NCI-H748 (cell line): ENCODE measurements around the gene ARHGEF17.

Source experiments
- DNase-seq: peaks from one replicate; lab custom pipeline; 2025; ENCODE audit not compliant: unreplicated experiment; lab: John Stamatoyannopoulos, UW

The ARHGEF17 gene

DNA sequence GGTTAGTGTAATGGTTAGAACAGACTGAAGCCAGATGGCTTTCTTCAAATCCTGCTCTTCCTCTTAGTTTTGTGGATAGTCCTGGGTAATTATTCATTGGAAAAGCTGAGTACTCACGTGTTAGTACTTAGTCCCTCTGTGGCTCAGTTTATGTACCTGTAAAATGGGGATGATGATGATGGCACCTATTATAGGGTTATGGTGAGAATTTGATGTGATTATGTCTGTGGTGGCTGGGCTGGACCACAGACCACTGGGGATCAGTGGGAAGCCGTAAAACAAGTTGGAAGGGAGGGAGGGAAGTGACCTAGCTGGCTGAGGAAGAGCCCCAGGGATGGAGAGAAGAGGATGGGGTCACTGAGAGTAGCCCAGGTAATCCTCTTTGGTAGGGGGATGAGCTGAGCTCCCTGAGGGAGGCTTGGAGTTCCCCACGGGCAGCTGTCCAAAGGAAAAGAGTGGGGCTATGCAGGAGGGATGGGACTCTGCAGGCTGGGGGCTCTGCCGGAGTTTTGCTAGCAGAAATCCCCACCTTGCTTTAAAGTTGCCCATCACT is 19.8 kb downstream of the ARHGEF17 start:
- no peak for DNase-seq

DNA sequence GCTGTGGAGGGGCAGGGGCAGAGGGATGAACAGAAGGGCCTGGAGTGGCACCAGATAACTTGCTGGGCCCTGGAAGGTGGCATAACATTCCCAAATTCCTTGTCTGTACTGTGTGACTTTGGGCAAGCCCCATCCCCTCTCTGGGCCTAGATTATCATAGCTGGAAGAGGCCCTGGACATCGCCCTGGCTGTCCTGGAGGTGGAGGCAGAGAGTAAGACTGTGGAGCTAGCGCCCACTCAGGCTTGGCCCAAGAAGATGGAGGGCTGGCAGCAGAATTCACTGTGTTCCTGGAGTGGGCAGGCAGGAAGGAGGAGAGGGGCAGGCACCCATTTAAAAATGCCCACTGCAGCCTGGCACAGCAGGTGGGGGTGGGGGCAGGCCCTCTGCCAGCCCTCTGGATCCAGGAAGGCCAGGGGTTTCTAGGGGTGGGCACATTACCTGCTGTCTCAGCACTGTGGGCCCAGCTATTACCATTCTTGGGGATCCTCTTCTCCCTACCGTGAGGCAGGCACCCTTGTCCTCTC is 22.6 kb downstream of the ARHGEF17 start:
- DNase-seq = no peak

DNA sequence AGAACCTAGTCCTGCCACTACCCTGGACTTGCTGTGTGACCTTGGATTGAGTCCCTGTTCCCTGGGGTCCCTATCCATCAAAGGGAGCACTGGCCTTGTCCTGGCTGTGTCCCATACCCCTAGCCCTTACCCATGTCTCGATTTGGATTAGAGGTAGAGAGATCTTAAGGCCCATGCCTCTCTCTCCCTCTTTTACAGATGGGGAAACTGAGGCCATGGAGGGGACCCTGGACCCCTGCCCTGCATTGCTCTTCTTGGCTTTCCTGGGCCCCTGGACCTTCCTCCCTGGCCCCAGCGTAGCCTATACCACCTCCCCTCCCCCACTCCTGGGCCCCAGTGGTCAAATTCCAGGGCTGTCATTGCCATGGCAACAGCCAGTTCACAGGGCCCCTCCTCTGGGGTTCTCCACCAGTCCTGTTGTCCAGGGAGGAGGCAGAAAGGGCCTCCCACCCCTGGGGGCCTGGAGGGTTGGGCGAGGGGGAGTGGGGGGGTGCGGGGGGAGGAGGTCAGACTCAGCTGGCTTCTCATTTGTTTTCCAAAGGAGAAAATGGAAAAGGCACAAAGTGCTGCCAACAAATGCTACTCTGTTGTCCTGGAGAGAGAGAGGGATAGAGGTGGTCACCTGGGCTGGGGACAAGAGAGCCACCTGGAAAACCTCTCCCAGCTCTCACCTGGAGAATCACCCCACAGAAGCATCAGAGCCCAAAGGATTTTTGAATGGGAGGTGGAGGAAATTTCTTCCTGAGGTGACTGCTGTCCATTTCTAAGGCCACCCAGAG is 23.3 kb downstream of the ARHGEF17 start:
- DNase-seq = no peak

DNA sequence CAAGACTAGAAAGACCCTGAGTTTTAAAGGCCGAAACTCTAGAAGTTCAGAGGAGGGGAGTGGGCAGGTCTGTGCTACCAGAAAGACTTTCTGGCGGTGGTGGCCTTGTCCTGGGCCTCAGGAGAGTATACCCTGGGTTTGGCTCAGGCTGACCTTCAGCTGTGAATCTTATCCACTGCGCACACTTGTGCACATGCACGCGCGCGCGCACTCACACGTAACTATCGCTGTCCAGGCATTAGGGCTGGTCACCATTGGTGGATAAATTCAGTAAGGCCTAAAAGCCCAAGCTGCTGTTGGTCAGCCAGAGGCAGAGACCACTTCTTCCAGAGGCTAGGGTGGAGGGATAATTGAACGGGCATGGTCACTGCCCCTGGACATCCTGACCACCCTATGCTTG is 25.1 kb downstream of the ARHGEF17 start:
- no peak for DNase-seq

DNA sequence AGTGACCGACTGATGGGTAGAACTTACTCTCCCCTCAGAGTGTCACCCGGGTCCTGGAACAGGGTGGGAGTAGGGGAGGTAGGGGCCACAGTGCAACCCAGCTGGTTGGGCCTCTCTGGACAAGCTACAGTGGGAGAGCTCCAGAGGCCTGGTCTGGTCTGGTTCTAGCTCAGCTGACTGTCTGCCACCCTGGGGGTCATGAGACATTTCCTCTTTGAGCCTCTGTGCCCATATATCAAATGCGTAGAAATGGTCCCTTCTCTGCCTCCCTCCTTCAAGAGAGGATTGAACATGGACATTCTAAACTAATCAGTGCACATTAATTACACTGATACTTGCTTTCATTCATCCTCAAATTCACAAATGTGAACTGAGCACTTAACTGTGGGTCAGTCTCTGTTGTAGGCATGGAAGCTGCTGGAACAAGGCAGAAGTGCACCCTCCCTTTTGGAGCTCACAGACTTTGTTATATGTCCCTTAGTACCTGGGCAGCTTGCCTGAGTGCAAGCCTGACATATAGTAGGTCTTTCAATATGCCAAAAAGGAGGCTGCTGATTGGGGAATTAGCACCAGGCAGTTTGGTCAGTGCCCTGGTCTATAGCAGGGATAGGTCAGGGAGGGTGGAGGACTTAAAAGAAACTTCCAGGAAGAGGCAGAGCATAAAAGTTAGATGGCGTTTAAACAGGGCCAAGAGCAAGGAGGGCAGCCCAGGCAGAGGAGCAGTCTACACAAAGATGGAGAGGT is 25.7 kb downstream of the ARHGEF17 start:
- DNase-seq = no peak

DNA sequence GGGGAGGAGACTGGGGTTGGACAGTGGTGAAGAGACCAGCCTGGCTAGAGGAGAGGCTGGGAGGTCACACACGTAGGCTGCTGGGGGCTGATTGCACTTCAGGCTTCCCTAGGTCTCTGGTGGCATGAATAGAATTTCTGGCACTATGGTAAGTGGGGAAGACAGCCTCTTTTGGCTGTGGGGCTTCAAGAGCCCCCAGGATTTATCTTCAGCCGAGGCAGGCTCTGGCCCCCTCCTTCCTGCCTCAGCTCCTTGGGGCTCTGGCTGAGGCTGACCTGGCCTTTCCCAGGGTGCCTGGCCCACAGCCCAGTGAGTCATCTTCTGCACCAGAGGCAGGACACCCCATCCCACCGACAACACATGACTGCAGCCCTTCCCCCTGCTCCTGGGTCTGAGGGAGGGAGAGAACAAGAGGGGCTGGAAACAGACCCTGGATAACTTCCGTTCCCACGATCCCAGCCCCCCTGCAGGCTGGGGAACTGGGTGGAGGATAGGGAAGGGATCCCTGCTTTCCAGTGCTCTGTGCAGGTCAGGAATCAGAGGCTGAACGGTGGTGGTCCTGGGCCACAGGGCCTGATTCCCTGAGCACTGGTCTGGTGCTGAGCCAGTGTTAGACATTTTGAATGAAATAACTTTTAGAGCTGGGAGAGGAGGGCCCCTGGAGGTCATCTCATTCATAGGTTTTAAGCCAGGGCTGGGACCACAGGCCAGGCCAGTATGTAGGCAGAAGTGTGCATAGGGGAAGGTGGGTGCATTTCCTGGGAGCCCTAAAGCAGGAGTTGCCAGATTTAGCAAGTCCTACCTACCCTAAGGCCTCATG is 26.5 kb downstream of the ARHGEF17 start:
- DNase-seq = no peak

DNA sequence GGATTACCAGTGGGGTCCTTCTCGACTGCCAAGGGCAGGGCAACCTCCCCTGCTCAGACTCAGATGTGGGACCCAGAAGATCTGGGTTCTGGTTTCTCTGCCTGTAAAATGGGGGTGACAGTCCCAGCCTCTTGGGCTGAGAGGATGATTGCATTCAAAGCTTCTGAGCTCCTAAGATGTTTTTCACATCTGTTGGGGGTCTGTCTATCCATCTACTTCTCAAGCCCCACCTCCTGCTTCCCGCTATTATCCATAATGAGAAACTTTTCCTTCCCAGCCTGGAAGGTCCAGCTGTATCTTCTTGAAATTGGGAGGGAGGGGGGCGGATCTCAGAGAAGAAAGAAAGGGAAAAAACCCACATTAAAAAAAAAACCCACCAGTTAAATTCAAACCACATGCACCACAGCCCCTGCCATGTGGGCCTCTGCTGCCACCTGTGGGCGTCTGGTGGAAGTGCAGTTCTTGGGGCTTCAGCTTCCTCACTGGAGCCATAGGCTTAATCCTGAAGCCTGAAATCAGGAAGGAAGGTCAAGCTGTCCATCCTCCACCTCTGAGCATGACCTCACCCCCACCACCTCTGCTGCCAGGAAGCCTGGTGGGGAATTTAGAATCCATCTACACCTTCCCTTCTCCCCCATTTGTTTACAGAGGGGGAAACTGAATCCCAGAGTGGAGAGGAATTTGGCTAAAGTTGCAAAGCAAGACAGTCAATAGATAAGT is 27.3 kb downstream of the ARHGEF17 start:
- peak; percentile 62 for DNase-seq

DNA sequence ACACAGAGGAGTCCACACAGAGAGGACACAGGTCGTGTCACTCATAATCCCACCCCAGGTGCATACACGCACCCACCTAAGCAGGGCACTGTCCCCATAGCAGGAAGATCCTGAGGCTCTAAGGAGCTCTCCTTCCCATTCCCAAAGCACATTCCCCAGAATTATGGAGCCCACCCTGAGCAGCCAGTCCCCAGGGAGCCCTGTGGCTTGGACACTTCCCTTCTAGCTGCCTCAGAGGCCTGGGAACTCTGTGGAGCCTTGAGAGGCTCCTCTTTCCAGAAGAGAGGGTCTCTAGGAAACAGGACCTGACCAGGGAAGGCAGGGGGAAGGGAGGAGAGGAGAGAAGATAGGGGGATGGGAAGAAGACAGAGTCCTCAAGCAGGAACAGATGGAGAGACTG is 29.8 kb downstream of the ARHGEF17 start:
- no peak for DNase-seq

DNA sequence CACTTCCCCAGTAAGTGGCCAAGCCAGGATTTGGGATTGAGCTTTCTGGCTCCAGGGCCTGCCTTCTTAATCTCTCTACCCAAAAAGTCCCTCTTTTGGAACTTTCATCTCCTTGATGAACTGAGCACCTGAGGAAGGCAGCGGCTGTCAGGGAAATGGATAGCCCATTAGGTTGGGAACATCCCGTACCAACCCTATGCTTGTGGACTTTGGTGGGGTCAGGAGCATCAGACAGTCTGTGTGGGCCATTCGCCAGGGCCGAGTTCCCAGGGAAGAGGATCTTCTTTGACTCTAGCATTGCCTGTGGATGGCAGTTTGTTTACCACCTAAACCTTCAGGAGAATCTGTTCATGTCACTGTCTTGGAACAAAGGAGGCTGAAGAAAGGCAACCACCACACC is 30.2 kb downstream of the ARHGEF17 start:
- DNase-seq = no peak

DNA sequence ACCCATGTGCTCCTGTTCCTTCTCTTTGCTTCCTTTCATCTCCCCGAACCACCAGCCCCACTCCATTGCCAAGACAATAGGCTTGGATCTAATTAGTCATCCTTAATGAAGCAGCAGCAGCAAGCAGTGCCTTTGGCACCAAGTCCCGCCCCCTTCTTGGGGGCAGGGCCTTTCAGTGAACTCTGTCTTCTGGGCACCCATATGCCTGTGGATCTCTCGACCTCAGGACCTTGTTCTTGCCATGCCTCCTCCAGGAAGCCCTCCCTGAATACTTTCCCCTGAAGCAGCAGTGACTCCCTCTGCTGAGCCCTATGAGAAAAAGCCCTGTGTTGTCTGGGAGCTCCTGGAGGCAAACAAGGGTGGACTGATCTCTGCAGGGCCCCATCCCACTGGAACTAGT is 32.1 kb downstream of the ARHGEF17 start:
- DNase-seq = no peak

DNA sequence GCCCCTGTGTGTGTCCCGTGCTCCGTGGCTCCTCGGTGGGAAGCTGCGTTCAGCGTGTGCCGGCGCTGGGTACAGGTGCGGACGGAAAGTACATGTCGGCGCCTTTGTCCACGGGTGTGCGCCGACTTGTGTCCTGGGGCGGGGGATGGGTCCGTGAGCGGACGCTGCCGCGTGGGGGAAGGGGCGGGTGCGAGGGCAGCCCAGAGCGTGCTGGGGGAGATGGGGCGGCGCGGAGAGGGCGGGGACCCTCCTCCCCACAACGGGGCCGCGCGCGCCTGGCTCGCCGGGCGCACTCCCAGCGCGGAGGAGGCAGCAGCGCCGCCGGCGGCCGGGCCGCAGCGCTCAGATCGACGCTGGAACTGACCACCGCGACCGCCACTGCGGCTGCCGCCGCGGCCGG is 34.6 kb downstream of the ARHGEF17 start:
- peak; percentile 76 for DNase-seq

DNA sequence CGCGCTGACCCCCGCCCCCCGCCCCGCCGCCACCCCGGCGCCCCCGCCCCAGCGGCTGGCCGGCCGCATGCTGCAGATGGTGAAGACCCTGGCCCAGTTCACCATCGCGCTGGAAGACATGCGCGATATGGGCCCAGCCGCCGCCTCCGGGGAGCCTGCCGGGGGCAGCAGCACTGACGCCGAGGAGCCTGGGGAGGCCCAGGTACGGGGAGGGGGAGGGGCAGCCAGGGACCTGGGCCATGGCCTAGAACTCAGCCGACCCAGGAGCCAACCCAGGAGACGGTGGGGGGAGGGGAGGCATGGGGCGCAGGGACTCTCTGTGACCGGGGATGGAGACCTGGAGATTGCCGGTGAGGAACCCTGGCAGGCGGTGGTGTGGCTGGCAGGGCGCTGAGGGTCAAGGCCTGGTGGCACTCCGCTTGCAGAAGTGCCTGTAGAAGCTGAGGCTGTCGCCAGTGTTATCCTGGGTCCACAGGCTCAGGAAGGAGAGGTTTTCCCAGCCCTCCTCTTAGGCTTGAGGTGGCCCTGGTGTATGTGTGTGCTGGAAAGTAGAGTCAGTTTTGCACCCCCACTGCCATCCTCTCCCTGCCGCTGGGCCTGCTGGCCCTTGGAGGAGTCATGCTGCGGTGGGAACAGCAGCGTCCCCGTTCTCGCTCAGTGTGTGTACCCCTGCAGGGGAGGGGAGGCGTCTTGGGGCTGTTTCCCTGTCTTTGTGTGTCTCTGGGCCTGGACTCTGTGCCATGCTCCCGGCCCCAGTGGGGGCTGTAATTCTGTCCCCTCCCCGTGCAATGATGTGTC is 35.2 kb downstream of the ARHGEF17 start:
- peak; percentile 42 for DNase-seq

DNA sequence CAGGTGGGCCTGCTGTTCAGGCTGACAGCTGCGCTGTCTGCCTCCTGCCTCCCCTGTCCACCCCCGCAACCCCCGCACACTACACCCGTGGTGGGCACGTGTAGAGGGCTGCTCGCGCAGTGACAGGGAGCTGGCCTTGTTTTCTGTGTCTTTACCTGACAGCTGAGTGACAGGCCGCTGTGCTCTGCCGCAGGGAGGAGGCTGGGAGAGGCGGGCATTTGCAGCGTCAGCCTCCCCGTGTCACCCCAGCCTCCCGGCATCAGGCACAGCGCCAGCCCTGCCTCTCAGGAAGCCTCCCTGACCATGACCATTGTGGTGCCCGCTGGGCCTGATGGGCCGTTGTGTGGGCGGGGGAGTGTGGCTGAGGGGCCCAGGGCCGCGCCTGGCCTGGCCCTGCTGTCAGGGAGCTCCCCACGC is 36.1 kb downstream of the ARHGEF17 start:
- DNase-seq = peak; percentile 12

DNA sequence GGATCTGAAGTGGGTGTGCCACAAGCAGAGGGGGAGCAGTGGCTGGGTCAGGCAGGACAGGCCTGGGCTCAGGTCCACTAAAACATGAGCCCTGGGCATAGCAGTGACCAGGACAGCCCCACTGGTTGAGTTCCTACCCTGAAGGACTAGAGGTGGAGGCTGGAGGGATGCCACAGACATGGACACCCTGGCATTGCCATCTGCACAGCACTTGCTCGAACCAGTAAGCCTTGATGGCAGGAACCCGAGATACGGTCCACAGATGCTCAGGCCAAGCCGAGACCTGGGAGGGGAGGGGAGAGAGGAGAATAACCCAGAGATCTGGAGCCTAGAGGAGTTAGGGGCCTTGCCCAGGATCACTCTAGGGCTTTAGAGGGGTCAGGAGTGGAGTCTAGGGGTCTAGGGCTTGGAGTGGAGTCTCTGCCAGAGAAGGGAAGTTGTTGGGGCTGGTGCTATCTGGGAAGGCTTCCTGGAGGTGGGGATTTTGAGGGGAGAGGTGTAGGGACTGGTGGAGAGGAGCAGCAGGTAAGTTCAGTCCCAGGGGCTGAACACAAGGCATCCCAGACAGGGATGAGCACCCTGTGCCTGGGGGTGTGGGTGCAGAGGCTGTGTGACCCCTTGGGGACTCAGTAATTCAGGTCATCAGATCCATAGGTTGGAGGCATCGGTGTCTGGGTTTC is 37.5 kb downstream of the ARHGEF17 start:
- no peak for DNase-seq

DNA sequence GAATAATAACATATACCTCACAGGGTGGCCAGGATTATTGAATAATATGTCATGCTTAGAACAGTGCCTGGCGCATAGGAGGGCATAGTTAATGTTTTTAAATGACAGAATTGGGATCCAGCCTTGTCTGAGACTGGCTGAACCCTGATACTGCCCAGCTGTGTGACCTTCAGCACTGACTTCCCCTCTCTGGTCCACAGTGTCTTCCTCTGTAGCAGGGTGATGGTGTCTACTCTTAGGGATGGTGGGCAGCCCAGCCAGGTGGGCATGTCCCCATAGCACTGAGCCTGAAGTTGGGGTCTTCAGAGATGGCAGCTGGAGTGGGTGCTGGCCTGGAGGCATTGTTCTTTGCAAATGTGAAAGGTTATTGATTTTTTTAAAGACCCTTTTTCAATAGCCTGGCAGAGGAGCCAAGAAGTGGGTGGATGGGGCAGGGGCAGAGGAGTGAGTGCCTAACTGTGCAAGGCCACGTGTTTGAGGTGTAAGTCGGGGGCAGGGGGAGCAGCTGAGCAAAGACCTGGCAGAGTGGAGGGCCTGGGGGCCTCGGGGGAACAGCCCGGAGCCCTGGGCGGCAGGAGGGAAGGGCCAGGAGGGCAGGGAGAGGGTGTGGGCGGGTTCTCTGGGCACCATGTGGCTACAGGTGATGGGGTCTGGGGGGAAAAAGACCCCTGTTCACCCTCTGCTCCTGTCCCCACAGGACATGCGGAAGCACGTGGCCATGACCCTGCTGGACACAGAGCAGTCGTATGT is 38.3 kb downstream of the ARHGEF17 start:
- no peak for DNase-seq

DNA sequence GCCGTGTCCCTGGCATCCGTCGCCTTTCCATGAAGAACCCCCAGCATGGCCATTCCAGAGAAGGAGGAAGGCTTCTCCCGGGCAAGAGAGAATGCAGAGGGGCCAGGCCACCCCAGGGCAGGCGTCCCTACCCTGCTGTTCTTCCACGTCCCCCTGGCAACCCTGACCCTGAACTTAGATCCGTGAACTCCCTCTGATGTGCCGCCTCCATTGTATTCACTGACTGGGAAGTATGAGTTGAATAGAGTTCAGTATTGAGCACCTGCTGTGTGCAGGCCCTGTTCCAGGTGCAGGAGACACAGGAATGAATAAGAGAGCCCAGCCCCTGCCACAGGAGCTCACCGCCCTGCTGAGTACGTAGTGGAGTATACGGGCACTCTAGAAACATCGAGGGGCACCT is 39.0 kb downstream of the ARHGEF17 start:
- DNase-seq = no peak

DNA sequence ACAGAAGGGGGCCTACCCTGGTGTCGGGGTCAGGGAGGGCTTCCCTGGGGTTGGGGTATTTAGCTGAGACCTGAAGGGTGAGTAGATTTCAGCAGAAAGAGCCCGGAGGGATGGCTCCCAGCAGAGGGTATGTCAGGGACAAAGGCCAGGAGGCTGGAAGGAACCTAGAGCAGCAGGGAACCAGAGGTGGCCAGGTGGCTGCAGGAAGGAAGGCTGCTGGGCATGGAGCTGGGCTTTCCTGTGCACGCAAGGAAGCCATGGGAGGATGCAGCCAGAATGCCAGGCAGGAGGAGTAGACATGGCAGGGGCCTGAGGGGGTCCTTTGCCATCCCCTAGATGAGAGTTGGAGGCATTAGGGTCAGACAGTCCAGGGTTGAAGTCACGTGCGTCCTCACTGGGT is 40.8 kb downstream of the ARHGEF17 start:
- no peak for DNase-seq

DNA sequence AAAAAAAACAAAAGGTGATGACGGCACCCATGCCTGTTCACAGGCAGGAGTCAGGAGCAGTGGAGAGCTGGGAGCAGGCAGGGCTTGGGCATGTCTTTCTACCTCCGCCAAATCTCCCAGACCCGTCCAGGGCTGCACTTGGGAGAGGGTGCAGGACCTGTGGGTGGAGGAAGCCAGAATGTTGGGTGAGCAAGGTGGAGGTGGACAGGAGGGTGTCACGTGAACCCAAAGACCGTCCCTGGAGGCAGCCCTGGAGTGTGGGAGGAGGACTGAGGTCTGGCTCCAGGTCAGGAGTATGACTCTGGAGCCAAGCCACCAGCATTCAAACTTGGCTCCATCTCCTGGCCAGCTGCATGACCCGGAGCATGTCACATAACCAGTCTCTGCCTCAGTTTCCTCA is 41.6 kb downstream of the ARHGEF17 start:
- DNase-seq = no peak
